CD4-positive, alpha-beta T cell (primary cell): Measurements from ENCODE around the gene AFG1L. TPM values are rescaled to one million over a fixed set of nuclear protein-coding genes. Genes with fewer than 3 reads are reported as not detected.
"Not testable (repeated sequence)": the region's sequence is repeated elsewhere in the genome, so short reads cannot be mapped to it uniquely, and the experiment has no call there.

Experiments
- ATAC-seq: fragments of 200-7000 bp; cut with Tn5 transposase; one replicate; pipeline ENCODE4 v1.10.0; 2022; ENCODE audit warnings: mild to moderate bottlenecking; ENCODE audit not compliant: poor library complexity
- CTCF ChIA-PET: fragments of 350-600 bp; sonication (Branson Sonifier 250); formaldehyde crosslinking; loops from one replicate; lab custom pipeline; 2021; ENCODE audit warnings: antibody characterized with exemption, inconsistent platforms; lab: Charles Lee
- POLR2A ChIA-PET: fragments of 350-600 bp; sonication (Branson Sonifier 250); formaldehyde crosslinking; loops from one replicate; lab custom pipeline; 2021; ENCODE audit warnings: antibody characterized with exemption, inconsistent platforms; lab: Charles Lee
- DNase-seq, 14 experiments: peaks; one replicate each; pipeline ENCODE4 v3.0.0-alpha.2; 2013 to 2020; ENCODE audit warnings: mixed read lengths in 2 of 14
- H3K27ac ChIP-seq, 2 donors: one replicate each; pipeline versions ENCODE4 v1.5.1 to v1.7.0; 2013; ENCODE audit warnings: low read length in 2 of 2, low read depth in 1 of 2, mild to moderate bottlenecking in 1 of 2
- H3K27me3 ChIP-seq, 2 experiments: 1 replicate in 1 of 2; 2 replicates in 1 of 2; pipeline versions ENCODE4 v1.6.1 to v1.7.0; 2013; ENCODE audit warnings: low read length in 2 of 2, control low read depth in 1 of 2, mild to moderate bottlenecking in 1 of 2, moderate library complexity in 1 of 2; ENCODE audit not compliant: insufficient read depth in 2 of 2, control insufficient read depth in 1 of 2
- H3K36me3 ChIP-seq: one replicate; pipeline ENCODE4 v1.6.1; 2013; ENCODE audit warnings: low read length, control low read depth; ENCODE audit not compliant: insufficient read depth
- H3K4me1 ChIP-seq: one replicate; pipeline ENCODE4 v1.6.1; 2013; ENCODE audit warnings: low read length, control low read depth; ENCODE audit not compliant: insufficient read depth
- H3K4me3 ChIP-seq: one replicate; pipeline ENCODE4 v1.5.1; 2013; ENCODE audit warnings: mild to moderate bottlenecking, low read length, moderate library complexity
- H3K9me3 ChIP-seq, 2 experiments: 1 replicate in 1 of 2; 2 replicates in 1 of 2; pipeline versions ENCODE4 v1.6.1 to v1.7.0; 2013; ENCODE audit warnings: low read length in 2 of 2, mild to moderate bottlenecking in 2 of 2, control low read depth in 1 of 2, moderate library complexity in 1 of 2; ENCODE audit not compliant: control insufficient read depth in 1 of 2, insufficient read depth in 1 of 2
- H3K27ac Mint-ChIP-seq: one replicate; pipeline ENCODE4 v1.8.0; 2020; ENCODE audit warnings: mixed read lengths
- H3K27me3 Mint-ChIP-seq: one replicate; pipeline ENCODE4 v1.8.0; 2021; ENCODE audit warnings: mixed read lengths
- H3K36me3 Mint-ChIP-seq: one replicate; pipeline ENCODE4 v1.8.0; 2021; ENCODE audit warnings: low read depth, mixed read lengths
- H3K4me1 Mint-ChIP-seq: one replicate; pipeline ENCODE4 v1.8.0; 2021; ENCODE audit warnings: low read depth, mixed read lengths
- H3K4me3 Mint-ChIP-seq: one replicate; pipeline ENCODE4 v1.8.0; 2020; ENCODE audit warnings: mild to moderate bottlenecking, mixed read lengths
- H3K9me3 Mint-ChIP-seq: one replicate; pipeline ENCODE4 v1.8.0; 2020; ENCODE audit warnings: mixed read lengths
- intact Hi-C, 2 experiments: fragments of 100-400 bp; cut with DNase I in 1 of 2; cut with micrococcal nuclease in 1 of 2; formaldehyde crosslinking; loops; one replicate each; pipeline versions ENCODE4 v1.15.1 to v1.9.0; 2023 to 2025; cut with DNase I, micrococcal nuclease
- total RNA-seq, 174 experiments: library from RNA in 2 of 174; stranded (reverse) in 2 of 174; gene quantifications; one replicate each; pipeline ENCODE4 v1.2.3 and lab custom pipeline; 2021 to 2026
- TF ChIP-seq, protein P1 (sequence below): fragments of 200-600 bp; IDR thresholded peaks from one replicate; pipeline ENCODE4 v1.8.0; 2022; ENCODE audit warnings: antibody characterized with exemption, mild to moderate bottlenecking

AFG1L gene
- total RNA-seq, 2 experiments from 2014 or later = 3.0 to 3.9 TPM

- TF ChIP-seq, protein P1, sequence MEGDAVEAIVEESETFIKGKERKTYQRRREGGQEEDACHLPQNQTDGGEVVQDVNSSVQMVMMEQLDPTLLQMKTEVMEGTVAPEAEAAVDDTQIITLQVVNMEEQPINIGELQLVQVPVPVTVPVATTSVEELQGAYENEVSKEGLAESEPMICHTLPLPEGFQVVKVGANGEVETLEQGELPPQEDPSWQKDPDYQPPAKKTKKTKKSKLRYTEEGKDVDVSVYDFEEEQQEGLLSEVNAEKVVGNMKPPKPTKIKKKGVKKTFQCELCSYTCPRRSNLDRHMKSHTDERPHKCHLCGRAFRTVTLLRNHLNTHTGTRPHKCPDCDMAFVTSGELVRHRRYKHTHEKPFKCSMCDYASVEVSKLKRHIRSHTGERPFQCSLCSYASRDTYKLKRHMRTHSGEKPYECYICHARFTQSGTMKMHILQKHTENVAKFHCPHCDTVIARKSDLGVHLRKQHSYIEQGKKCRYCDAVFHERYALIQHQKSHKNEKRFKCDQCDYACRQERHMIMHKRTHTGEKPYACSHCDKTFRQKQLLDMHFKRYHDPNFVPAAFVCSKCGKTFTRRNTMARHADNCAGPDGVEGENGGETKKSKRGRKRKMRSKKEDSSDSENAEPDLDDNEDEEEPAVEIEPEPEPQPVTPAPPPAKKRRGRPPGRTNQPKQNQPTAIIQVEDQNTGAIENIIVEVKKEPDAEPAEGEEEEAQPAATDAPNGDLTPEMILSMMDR = no peak
- intact Hi-C loops = loop anchor here (1.0 to 10.0 kb wide), 7 partner anchors 33 to 1234 kb away; partner anchors contain the start of genes CD164 (in 1 of the 2), MTRES1 (in 1 of the 2), OSTM1 (in 1 of the 2) and SEC63 (in 1 of the 2)
- Histone ChIP-seq H3K9me3 (no peaks in the 10 kb centered on the region), H3K27me3 (no peaks in the 10 kb centered on the region), H3K36me3 (no peaks in the 10 kb centered on the region), H3K4me1 (peaks cover 34% of the 10 kb centered on the region), H3K27ac (peak within 1 kb of the TSS; percentile 88 to 90), H3K4me3 (peak within 1 kb of the TSS; percentile 98)
- Mint-ChIP-seq H3K4me3 (peak within 1 kb of the TSS; percentile 88), H3K9me3 (no peaks in the 10 kb centered on the region), H3K27ac (peak within 1 kb of the TSS; percentile 91), H3K27me3 (no peaks in the 10 kb centered on the region), H3K36me3 (peaks cover 26% of the 10 kb centered on the region), H3K4me1 (peaks cover 36% of the 10 kb centered on the region)
- peak; percentile 71 to 95 (median 83) for DNase-seq
- POLR2A ChIA-PET = interaction anchor here (0.7 to 2.3 kb wide), 23 partner anchors 10 to 1919 kb away, joined by 3 to 66 read pairs (median 5); partner anchors contain the start of genes AFG1L, ARMC2, BEND3 and CD164
- peak; percentile 80 for ATAC-seq
- CTCF ChIA-PET = interaction anchor here (0.8 to 1.7 kb wide), 9 partner anchors 9 to 298 kb away, joined by 3 to 6 read pairs (median 3); partner anchors contain the start of gene AFG1L
Measured at GRCh38 chr6:108260809-108261569, 33.9 kb upstream of the AFG1L start, which contains the start of gene SNX3. Gene SNX3, minus strand, starts transcription at chr6:108261040. Its CDS starts 119 bp downstream, at chr6:108260921.

DNA sequence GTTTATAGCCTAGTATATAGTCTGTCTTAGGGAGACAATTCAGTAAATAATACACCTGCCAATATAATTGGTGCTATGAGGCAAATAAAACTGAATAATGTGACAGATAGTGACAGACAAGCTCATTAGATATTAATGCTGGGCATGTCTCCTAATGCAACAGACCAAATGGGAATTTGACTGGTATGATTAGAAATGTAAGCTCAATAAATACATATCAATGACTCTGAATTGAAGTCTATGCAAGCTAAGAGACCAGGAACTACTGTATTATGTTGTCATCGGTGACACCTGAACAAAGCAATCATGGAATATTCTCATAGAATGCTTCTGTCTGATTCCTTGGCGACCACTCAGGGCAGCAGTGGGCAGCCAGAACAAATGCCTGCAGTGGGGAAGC is 31.5 kb upstream of the AFG1L start:
- Histone ChIP-seq H3K27me3 (no peaks in the 10 kb centered on the region), H3K36me3 (no peaks in the 10 kb centered on the region), H3K27ac (no peak overlapping the region), H3K4me3 (no peak overlapping the region), H3K9me3 (no peaks in the 10 kb centered on the region), H3K4me1 (peaks cover 25% of the 10 kb centered on the region)
- Mint-ChIP-seq H3K36me3 (peaks cover 11% of the 10 kb centered on the region), H3K4me3 (peak overlapping the region; percentile 44), H3K9me3 (no peaks in the 10 kb centered on the region), H3K27me3 (no peaks in the 10 kb centered on the region), H3K4me1 (peaks cover 20% of the 10 kb centered on the region), H3K27ac (peak overlapping the region; percentile 10)
- ChIA-PET CTCF (no interaction called here), POLR2A (interaction anchor here (1.5 kb wide), 1 partner anchor 32 kb away, joined by 6 read pairs; no protein-coding TSS in a partner anchor)
- intact Hi-C loops = loop anchor here in 1 of 2 experiments (5.0 to 10.0 kb wide), 3 partner anchors 829 to 1236 kb away; partner anchors contain the start of genes CD164, MTRES1 and SESN1
- ATAC-seq (no peak), DNase-seq (no peak)
- TF ChIP-seq, protein P1 = no peak

DNA sequence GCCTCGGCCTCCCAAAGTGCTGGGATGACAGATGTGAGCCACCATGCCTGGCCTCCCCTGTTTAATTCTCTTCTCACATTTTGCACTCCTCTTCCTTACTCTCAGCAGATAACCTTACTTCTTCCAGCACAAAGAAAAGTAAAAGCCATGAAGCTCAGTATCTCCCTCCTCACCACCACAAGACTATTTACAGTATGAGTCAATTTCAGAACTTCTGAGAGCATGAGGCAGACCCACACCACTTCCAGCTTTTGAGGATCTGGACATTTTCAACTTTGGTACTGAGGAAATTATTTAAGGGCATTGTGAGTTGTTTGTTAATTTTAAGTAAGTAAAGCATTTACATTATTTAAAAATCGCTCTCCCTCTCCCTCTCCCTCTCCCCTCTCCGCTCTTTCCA is 26.0 kb upstream of the AFG1L start:
- CTCF ChIA-PET = no interaction called here
- Mint-ChIP-seq H3K27me3 (peaks cover 4% of the 10 kb centered on the region), H3K4me3 (no peak overlapping the region)

GRCh38 chr6:108269955-108270354 is 24.9 kb upstream of the AFG1L start:
- intact Hi-C loops = loop anchor here in 1 of 2 experiments (10.0 kb wide), 1 partner anchor 1115 kb away; the partner anchor contains the start of gene CD164
- H3K36me3 ChIP-seq, DNase-seq, H3K4me1 ChIP-seq, H3K4me1 Mint-ChIP-seq, POLR2A ChIA-PET, H3K9me3 Mint-ChIP-seq, H3K9me3 ChIP-seq, H3K4me3 ChIP-seq, H3K36me3 Mint-ChIP-seq, ATAC-seq, H3K27me3 ChIP-seq, H3K27me3 Mint-ChIP-seq, CTCF ChIA-PET, H3K27ac Mint-ChIP-seq, H3K27ac ChIP-seq, H3K4me3 Mint-ChIP-seq: not testable (repeated sequence)

More for the DNA sequence above, 26.0 kb upstream of the AFG1L start:
- H3K36me3 Mint-ChIP-seq = no peaks in the 10 kb centered on the region
- no peak for ATAC-seq
- DNase-seq = no peak
- H3K4me1 ChIP-seq = no peaks in the 10 kb centered on the region
- TF ChIP-seq, protein P1 = no peak
- no peaks in the 10 kb centered on the region for H3K36me3 ChIP-seq
- intact Hi-C loops = loop anchor here in 1 of 2 experiments (10.0 kb wide), 1 partner anchor 1116 kb away; the partner anchor contains the start of gene CD164
- POLR2A ChIA-PET = no interaction called here
- no peak overlapping the region for H3K27ac ChIP-seq
- no peak overlapping the region for H3K27ac Mint-ChIP-seq
- no peaks in the 10 kb centered on the region for H3K9me3 Mint-ChIP-seq
- H3K4me1 Mint-ChIP-seq = no peaks in the 10 kb centered on the region
- H3K27me3 ChIP-seq = no peaks in the 10 kb centered on the region
- no peaks in the 10 kb centered on the region for H3K9me3 ChIP-seq
- H3K4me3 ChIP-seq = no peak overlapping the region
